Smooth muscle cell (in vitro differentiated cells): ENCODE measurements around the gene TECPR1. TPM values are rescaled to one million over a fixed set of nuclear protein-coding genes. Genes with fewer than 3 reads are reported as not detected.

Experiments
- DNase-seq: peaks from one replicate; lab custom pipeline; 2025; ENCODE audit not compliant: unreplicated experiment; lab: John Stamatoyannopoulos, UW
- H2AFZ ChIP-seq: fragments of 200-600 bp; sonication (generic); 2 replicates; pipeline ENCODE4 v1.6.0; 2016; ENCODE audit warnings: antibody characterized with exemption, low read depth, mild to moderate bottlenecking
- H3F3A ChIP-seq: fragments of 200-600 bp; sonication (generic); 2 replicates; pipeline ENCODE4 v1.6.0; 2017; ENCODE audit warnings: antibody characterized with exemption, low read depth
- H3K27ac ChIP-seq: fragments of 200-600 bp; sonication (generic); 2 replicates; pipeline ENCODE4 v1.5.1; 2016; ENCODE audit warnings: low read depth, mild to moderate bottlenecking
- H3K27me3 ChIP-seq: fragments of 200-600 bp; sonication (generic); 2 replicates; pipeline ENCODE4 v1.6.1; 2016; ENCODE audit warnings: low read depth, mild to moderate bottlenecking
- H3K36me3 ChIP-seq: fragments of 200-600 bp; sonication (generic); 2 replicates; pipeline ENCODE4 v1.5.1; 2016; ENCODE audit warnings: low read depth
- H3K4me1 ChIP-seq: fragments of 200-600 bp; sonication (generic); 2 replicates; pipeline ENCODE4 v1.5.1; 2016; ENCODE audit warnings: low read depth
- H3K4me2 ChIP-seq: fragments of 200-600 bp; sonication (generic); 2 replicates; pipeline ENCODE4 v1.6.0; 2016; ENCODE audit warnings: mild to moderate bottlenecking
- H3K4me3 ChIP-seq: fragments of 200-600 bp; sonication (generic); 2 replicates; pipeline ENCODE4 v1.5.1; 2016; ENCODE audit warnings: mild to moderate bottlenecking
- H3K79me2 ChIP-seq: fragments of 200-600 bp; sonication (generic); 2 replicates; pipeline ENCODE4 v1.6.0; 2016; ENCODE audit warnings: low read depth, mild to moderate bottlenecking
- H3K9ac ChIP-seq: fragments of 200-600 bp; sonication (generic); 2 replicates; pipeline ENCODE4 v1.6.0; 2016; ENCODE audit warnings: low read depth
- H3K9me3 ChIP-seq: fragments of 200-600 bp; sonication (generic); replicated peaks from 2 replicates; pipeline ENCODE4 v1.5.1; 2016; ENCODE audit warnings: low read depth
- H4K20me1 ChIP-seq: fragments of 200-600 bp; sonication (generic); 2 replicates; pipeline ENCODE4 v1.6.0; 2016; ENCODE audit warnings: low read depth
- CTCF ChIP-seq: fragments of 200-600 bp; sonication (generic); IDR thresholded peaks from 2 replicates; pipeline ENCODE4 v1.5.1; 2017; ENCODE audit warnings: borderline replicate concordance, mild to moderate bottlenecking, antibody characterized with exemption; ENCODE audit not compliant: insufficient read depth, poor library complexity, severe bottlenecking
- WGBS: methylation state at CpG from one replicate; pipeline ENCODE4 v1.1.7; 2016; ENCODE audit warnings: low lambda C conversion rate; 5-methylcytosine and 5-hydroxymethylcytosine counted together
- polyA plus RNA-seq: library from polyadenylated mRNA; unstranded; fragments of >200 nt; fragmentation: Nextera tagmentation; extraction: Ambion mirVana; gene quantifications from 2 replicates; pipeline ENCODE4 v1.2.1, GENCODE V29; 2016
- total RNA-seq: library from RNA; depleted of rRNA; stranded (reverse); fragments of >200 nt; gene quantifications from 2 replicates; pipeline ENCODE4 v1.2.3, GENCODE V29; 2014

TECPR1 gene
- total and polyA plus RNA-seq, 2 experiments from 2014 or later, result 8.9 to 33.1 TPM

- Histone ChIP-seq H3K4me1 (no peaks in the 10 kb centered on the region), H3K36me3 (no peaks in the 10 kb centered on the region), H3K9ac (no peak overlapping the region), H3F3A (no peaks in the 10 kb centered on the region), H3K4me3 (no peak overlapping the region), H2AFZ (no peak overlapping the region), H3K9me3 (no peaks in the 10 kb centered on the region), H4K20me1 (no peaks in the 10 kb centered on the region), H3K27ac (no peak overlapping the region), H3K79me2 (no peaks in the 10 kb centered on the region), H3K27me3 (no peaks in the 10 kb centered on the region), H3K4me2 (no peak overlapping the region)
- WGBS, result 91% methylated on average over 16 of the region's 16 CpGs
- no peak for DNase-seq
- no peak for TF ChIP-seq CTCF
These were observed 10.3 kb downstream of the TECPR1 start for GRCh38 chr7:98241674-98242241.

- no peaks in the 10 kb centered on the region for H4K20me1 ChIP-seq
- H3K27me3 ChIP-seq, result no peaks in the 10 kb centered on the region
- H3K36me3 ChIP-seq, result no peaks in the 10 kb centered on the region
- H3K4me2 ChIP-seq, result no peak overlapping the region
- no peak overlapping the region for H3K9ac ChIP-seq
- no peaks in the 10 kb centered on the region for H3K9me3 ChIP-seq
- no peak overlapping the region for H3K27ac ChIP-seq
- no peak overlapping the region for H3K4me3 ChIP-seq
- WGBS, result 71% methylated on average over 19 of the region's 19 CpGs
- no peaks in the 10 kb centered on the region for H3F3A ChIP-seq
- no peak overlapping the region for H2AFZ ChIP-seq
- H3K79me2 ChIP-seq, result no peaks in the 10 kb centered on the region
- no peaks in the 10 kb centered on the region for H3K4me1 ChIP-seq
- peak; percentile 4 for DNase-seq
- TF ChIP-seq CTCF, result peak; percentile 57
These were observed 10.9 kb downstream of the TECPR1 start for GRCh38 chr7:98240961-98241673.

- Histone ChIP-seq H3K36me3 (no peaks in the 10 kb centered on the region), H3F3A (no peaks in the 10 kb centered on the region), H3K9ac (peak overlapping the region; percentile 90), H3K27ac (peak overlapping the region; percentile 100), H4K20me1 (no peaks in the 10 kb centered on the region), H3K27me3 (no peaks in the 10 kb centered on the region), H3K4me3 (no peak overlapping the region), H3K4me1 (no peaks in the 10 kb centered on the region), H3K79me2 (no peaks in the 10 kb centered on the region), H3K4me2 (peak overlapping the region; percentile 39), H3K9me3 (no peaks in the 10 kb centered on the region), H2AFZ (no peak overlapping the region)
- DNase-seq, result no peak
- WGBS, result 39% methylated on average over 9 of the region's 9 CpGs
- no peak for TF ChIP-seq CTCF
These were observed 13.1 kb downstream of the TECPR1 start for GRCh38 chr7:98238976-98239375.
